HEK293T (cell line): Measurements from ENCODE around the gene RMP24.

Experiments used
- BHLHE40 ChIP-seq: fragments of 450-650 bp; IDR thresholded peaks from 2 replicates; pipeline ENCODE4 v1.6.1; 2016; ENCODE audit warnings: mild to moderate bottlenecking, moderate library complexity, borderline replicate concordance
- FOXA1 ChIP-seq: fragments of 450-650 bp; IDR thresholded peaks from 2 replicates; pipeline ENCODE4 v1.6.1; 2016; ENCODE audit warnings: mild to moderate bottlenecking
- FOXM1 ChIP-seq: fragments of 450-650 bp; IDR thresholded peaks from 2 replicates; pipeline ENCODE4 v1.6.1; 2017; ENCODE audit warnings: mild to moderate bottlenecking, borderline replicate concordance
- HDGF ChIP-seq: fragments of 450-650 bp; IDR thresholded peaks from 2 replicates; pipeline ENCODE4 v1.6.1; 2017; ENCODE audit warnings: antibody characterized with exemption, borderline replicate concordance
- LEF1 ChIP-seq: fragments of 450-650 bp; IDR thresholded peaks from 2 replicates; pipeline ENCODE4 v1.6.1; 2017; ENCODE audit warnings: mild to moderate bottlenecking, borderline replicate concordance
- PKNOX1 ChIP-seq: fragments of 450-650 bp; IDR thresholded peaks from 2 replicates; pipeline ENCODE4 v1.6.1; 2016
- SP1 ChIP-seq: fragments of 450-650 bp; IDR thresholded peaks from 2 replicates; pipeline ENCODE4 v1.6.1; 2017
- TARDBP ChIP-seq: fragments of 450-650 bp; IDR thresholded peaks from 2 replicates; pipeline ENCODE4 v1.6.1; 2016

GRCh38 chr18:36006997-36007396 lies 34.5 kb downstream of the RMP24 start:
- no peak for TF ChIP-seq BHLHE40
- TF ChIP-seq HDGF, result no peak
- no peak for TF ChIP-seq LEF1
- TF ChIP-seq FOXM1, result no peak
- no peak for TF ChIP-seq PKNOX1
- no peak for TF ChIP-seq FOXA1
- TF ChIP-seq SP1, result no peak
- TF ChIP-seq TARDBP, result no peak
